GM21576 (cell line): ENCODE measurements around the gene HBP1.

ENCODE experiments used
- ATAC-seq: cut with Tn5 transposase; IDR thresholded peaks from one replicate; pipeline ENCODE4 v1.9.1; 2021; ENCODE audit warnings: mild to moderate bottlenecking, moderate library complexity; ENCODE audit not compliant: unreplicated experiment

The HBP1 gene

DNA sequence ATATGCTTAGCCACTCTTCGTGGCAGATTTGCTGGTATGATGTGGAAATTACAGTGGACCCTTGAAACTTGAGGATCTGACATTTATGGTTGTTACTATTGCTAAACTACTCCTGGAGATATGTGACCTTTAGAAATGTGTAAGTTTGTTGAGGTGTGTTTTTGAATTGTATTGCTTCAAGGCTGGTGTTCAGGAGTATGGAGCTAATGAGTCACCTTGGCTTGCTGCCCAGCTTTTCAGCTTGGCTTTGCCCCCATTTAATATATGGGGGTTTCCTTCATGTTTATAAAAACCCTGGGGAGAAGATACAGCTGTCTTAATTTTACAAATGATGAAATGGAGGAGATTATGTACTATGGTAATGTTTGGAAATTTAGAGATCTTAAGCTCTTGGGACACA, 11.6 kb downstream of the HBP1 start:
- ATAC-seq: no peak

DNA sequence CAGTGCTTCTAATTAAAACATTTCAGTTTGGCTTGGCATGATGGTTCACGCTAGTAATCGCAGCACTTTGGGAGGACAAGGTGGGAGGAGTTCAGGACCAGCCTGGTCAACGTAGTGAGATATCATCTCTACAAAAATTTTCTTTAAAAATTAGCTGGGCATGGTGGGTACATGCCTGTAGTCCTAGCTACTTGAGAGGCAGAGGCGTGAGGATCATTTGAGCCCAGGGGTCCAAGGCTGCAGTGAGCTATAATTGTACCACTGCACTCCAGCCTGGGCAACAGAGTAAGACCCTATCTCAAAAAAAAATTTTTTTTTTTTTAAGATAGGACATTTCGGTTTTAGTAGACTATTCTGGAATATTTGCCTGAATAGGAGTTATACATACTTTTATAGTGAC, 12.4 kb downstream of the HBP1 start:
- no peak for ATAC-seq

DNA sequence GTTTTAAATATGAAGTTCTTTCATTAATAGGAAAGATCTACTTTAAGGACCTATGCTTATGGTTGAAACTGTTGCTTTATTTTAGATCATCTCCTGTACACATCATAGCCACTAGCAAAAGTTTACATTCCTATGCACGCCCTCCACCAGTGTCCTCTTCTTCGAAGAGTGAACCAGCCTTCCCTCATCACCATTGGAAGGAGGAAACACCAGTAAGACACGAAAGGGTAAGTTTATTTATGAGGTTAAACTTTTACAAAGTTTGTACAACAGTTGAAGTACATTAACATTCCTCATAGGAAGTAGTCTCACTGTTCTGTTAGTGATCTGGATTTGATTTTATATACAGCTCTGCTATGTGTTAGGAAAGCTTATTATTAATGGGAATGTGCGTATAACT, 16.9 kb downstream of the HBP1 start:
- no peak for ATAC-seq

DNA sequence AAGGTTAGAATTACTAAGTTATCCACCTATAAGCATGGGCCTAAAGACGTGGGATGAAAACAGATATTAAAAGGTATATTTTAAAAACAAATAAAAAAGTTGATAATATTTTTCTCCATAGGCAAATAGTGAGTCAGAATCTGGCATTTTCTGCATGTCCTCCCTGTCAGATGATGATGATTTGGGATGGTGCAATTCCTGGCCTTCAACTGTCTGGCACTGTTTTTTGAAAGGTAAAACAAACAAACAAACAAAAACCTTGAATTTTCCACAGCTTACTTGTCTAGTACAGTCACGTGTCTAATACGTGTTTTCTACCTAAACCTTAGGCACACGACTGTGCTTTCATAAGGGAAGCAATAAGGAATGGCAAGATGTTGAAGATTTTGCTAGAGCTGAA, 17.4 kb downstream of the HBP1 start:
- ATAC-seq: no peak

DNA sequence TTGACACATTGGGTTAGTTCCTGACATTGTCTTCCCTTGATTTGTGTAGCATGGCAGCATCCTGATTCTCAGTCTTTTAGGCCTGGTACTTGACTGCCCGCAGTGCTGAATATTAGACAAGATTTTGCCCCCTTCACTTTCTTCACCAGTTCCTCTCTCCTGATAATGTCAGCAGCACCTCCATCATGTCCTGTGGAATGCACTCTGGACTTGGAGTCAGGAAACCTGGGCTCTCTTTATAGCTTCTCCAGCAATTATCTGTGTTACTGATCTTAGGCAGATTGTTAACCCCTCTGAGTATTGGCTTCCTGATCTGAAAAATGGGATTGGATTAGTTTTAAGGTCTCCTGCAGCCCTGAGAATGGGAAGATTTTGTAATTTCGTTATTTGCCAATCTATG, 19.0 kb downstream of the HBP1 start:
- no peak for ATAC-seq

DNA sequence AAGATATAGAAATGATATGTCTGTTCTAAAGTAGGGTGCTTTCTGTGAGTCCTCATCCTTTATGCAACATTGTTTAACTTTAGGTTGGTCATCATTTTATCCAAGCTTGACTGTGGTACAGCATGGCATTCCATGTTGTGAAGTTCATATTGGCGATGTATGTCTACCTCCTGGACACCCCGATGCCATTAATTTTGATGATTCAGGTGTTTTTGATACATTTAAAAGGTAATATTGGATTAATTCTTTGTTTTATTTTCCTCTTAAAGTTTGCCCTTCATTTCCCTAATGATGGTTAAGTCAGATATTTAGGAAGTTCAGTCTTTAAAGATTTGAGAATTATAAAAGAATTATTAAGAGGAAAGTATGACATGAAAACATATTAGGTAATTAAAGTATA, 21.3 kb downstream of the HBP1 start:
- ATAC-seq: no peak

DNA sequence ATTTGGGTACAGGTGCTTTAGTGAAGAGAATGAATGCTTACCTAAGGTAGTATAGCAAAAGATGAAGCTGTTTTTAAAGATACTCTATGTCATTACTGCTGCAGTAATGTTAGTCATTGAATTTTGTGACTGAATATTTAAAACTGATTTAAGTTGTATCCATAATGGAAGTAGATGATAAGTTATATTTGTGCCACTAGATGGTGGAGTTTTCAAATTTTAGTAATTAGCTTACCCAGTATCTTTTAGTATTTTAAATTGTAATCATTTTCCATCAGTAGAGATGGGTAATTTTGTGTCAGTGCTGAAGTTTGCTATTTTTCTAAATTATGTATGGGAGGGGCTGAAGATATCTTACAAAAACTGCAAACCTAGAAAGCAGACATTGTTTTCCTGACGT, 25.2 kb downstream of the HBP1 start:
- no peak for ATAC-seq

DNA sequence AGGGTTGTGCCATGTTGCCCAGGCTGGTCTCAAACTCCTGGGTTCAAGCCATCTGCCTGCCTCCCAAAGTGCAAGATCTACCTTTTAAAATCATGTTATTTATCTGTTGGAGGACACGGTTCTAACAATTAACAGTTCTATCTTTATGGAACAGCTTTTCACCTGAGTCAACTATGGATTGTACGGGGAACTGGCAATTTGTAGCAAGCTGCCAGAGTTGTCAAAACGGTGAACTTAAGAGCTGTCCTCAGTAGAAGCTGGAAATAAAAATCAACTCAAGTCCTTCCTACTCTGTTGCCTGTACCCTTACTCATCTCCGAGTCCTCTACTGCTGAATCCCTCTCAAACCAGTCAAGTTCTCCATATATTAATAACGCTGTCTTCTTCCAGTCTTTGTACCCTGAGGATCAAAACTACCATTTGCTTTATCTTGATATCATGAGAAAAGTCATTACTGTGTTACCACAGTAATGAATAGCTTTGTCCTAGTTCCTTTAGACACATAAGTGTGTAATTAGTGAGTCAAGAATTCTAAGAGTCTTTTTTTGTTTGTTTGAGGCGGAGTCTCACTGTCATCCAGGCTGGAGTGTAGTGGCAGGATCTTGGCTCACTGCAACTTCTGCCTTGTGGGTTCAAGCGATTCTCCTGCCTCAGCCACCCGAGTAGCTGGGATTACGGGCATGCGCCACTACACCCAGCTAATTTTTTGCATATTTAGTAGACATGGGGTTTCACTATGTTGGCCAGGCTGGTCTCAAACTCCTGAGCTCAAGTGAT, 28.2 kb downstream of the HBP1 start:
- ATAC-seq: no peak

DNA sequence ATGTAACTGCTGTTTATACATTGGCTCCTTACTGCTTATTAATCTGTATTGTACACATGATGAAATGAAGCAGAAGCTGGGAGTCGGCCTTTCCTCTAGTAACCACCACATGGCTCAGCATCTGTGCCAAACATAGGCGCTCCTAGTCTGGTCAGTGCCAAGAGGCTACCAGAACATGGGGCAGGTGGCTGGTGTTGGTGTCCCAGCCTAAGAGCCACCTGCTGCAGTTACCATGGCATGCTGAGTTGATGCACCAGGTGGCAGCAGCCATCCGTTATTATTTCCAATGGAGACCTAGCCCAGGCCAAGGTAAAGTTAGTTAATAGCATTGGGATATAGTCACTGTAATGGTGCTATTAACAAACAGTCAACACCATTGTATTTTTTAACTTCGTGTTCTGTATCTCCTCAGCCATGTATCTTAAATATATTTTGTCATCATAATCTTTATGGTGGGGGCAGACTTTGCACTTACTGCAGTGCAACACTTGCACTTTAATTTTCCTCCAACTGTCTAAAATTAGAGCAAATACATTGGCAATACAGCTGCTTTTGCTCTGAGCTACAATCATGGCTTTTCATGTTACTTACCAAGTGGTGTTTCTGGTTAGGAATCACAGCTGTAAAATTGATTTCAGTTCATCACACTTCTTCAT, 33.1 kb downstream of the HBP1 start:
- no peak for ATAC-seq

DNA sequence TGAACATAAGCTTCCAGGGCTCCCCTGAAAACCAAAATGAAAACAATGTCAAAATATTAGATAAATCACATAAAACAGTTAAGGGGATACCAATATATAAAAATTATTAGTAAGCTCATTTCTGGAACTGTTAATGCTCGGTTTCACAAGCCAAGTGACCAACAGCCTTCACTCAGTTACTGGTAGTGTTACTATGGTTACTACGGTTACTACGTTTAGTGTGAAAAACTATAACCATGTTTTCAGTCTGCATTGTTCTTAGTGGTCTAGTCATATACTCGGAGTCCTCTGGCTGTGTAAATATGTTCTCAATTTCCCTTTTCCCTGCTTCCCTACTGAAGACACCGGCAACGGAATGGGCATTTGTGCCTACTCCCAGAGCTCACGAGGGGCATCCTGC, 34.8 kb downstream of the HBP1 start:
- no peak for ATAC-seq

DNA sequence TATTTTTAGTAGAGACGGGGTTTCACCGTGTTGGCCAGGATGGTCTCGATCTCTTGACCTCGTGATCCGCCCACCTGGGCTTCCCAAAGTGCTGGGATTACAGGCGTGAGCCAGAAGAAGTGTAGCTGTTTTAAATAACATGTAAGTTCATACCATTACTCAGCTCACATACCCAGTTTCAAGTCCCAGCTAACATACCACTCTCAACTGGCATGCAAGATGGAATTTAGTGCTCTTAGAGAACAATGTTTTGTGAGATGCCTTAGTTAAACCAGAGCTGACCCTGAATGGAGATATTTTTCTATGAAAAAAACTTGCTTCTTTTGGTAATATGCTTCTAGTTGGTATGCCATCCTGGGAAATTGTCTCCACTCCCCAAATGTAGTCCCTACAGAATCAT, 37.3 kb downstream of the HBP1 start:
- ATAC-seq: no peak

DNA sequence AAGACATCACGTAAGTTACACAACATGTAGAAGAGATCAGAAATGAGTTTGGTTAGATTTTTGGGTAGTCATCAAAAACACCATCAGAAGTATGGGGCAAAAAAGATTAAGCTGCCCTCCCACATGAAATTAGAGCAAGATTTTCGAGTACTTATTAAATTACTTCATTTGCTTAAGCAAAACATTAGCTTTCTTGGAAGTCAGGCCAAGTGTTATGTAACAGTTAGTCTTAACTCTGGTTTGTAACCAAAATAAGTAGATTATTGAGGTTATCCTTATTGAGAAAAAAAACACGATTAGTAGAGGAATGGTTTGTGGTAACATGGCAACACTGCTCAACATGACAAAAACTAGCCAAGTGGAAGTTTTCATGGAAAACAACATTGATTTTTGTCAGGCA, 37.9 kb downstream of the HBP1 start:
- no peak for ATAC-seq

DNA sequence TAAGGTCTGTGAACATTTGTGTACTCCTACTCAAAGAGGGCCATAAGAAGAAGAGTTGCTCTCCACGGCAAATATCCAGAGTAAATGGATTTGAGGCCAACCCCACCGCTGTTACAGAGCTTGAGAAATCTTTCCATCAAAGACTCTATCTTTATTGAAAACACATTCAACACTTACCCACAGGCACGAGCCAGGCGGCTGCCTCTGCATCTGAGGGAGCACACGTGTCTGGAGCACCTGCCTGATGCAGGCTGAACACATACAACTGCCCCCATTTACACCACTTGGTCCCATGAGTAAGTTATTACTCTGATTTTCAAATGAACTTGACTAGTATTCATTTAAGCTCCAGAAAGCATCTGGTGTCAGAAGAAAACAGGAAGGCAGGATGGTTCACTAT, 38.7 kb downstream of the HBP1 start:
- ATAC-seq: no peak

DNA sequence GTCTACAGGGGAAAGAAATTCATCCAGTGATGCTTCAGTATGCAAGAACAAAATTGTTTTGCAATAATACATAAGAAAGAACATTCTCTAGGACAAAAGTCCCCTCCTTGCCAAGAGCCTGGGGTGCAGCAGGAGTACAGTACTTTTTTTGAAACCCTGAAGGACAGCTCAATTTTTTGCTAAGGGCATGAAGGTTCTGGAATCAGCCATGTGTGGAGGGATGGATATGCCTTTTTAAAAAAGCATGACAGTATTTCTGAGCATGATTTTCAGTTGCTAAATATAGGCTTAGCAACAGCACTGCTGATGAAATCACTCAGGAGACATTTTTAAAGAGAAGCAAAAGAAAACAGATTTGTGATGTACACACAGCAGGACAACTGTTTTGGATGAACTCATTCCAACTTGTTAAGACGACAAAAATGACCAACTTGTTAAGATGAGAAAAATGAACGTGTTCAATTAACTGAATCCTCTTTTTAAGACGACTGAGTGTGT, 39.3 kb downstream of the HBP1 start:
- no peak for ATAC-seq

DNA sequence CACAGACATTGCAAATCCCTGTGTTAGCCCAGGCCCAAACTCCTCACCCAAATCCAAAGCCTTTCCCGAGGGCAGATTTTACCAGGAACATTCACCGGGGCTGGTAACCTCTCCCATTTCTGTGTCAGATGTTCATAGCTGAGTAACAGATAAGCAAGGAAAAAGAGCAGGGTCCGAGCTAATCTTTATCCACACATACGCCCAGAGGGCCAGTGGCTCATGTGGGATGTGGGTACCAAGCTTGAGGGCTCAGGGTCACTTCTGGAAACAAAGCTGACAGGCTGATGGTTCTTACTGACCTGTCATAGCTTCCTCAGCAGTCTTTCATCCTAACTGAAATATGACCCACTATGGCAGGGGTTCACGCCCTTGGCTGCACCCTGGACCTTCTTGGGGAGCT, 39.8 kb downstream of the HBP1 start:
- ATAC-seq: no peak

DNA sequence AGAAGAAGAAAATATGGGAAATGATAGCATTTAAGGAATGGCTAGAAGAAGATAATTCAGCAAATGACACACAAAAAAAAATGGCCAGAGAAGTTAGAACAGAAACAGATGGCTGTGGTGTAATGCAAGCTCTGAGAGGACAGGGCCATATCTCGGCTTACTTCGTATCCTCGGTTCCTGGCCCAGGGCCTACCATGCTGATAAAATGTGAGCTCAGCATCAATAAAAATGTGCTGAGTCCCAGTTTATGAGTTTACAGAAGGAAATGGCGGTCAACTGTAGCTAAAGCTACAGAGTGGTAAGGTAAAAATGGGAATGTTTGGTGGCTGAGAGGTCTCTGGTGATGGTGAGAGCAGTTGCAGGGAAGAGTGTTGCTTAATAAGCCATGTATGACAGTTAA, 40.8 kb downstream of the HBP1 start:
- no peak for ATAC-seq

DNA sequence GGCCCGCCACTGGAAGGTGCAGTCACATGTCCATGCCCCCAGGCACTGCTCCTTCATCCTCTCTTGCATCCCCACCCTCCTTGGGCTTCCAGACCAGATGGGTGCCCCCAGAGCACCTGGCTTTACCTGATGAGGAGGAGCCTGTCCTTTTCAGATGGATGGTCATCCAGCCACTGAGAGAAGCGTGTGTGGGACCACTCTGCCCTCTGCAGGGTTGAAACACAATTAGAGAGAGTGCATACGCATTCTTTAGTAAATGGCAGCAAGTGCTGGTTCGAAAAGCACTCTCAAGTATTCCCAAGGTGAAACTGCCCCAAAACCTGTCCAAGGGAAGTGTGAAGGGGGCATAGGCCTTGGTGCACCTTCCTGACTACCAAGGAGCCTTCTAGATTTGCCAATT, 41.6 kb downstream of the HBP1 start:
- no peak for ATAC-seq

DNA sequence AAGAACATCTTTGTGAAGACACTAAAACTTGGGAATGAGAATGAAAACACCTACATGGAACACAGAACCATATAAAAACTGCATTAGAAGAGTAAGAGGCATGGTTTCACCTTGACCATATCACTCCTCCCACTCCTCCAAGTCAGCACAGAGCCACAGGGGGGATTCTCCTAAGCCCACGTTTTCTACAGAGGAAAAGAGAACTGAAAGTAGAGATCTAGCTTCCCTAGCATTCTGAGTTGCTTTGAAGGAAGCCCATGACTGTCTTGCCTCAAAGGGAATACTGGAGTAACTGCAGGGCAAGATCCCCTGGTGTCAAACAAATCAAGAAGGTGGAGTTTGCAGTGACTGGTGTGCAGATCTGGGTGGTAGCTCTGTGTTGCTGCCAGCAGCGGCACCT, 43.9 kb downstream of the HBP1 start:
- no peak for ATAC-seq

DNA sequence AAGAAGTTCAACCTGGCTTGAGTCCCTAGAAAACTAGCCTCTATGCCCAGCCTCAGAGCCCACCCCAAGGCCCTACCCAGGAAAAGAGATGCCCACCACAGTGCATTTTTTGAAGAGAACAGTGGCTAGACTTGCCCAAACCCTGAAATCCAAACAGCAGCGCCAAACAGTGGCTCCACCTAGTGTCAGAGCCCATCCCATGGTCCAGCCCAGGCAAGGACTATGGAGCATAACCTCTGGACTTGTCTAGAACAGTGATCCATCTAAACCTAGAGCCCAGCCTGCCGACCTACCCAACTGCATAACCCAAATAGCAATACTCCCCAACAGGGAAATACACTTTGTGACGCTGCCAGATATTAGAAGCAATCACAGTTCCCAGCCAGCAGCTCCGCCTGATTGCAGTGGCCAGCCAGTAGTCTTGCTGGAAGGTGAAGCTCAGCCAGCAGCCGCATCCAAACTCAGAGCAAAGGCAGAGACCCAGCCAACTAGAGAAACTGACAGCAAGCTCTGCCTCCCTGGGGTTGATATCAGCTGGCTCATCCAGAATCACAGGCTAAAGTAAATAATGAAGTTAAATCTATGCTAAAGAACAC, 44.5 kb downstream of the HBP1 start:
- no peak for ATAC-seq

DNA sequence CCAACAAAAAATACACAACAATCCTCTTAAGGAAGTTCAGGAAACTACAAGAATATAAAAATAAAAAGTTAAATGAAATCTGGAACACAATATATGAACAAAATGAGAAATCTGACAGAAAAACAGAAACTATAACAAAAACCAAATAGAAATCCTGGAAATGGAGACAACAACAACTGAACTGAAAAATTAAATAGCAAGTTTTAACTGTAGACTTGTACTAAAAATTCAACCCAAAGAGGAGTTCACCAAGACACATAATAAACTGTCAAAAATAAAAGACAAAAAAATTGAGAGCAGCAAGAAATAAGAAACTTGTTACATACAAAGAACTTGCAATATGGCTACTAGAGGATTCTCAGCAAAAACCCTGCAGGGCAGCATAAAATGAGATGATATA, 45.1 kb downstream of the HBP1 start:
- no peak for ATAC-seq

DNA sequence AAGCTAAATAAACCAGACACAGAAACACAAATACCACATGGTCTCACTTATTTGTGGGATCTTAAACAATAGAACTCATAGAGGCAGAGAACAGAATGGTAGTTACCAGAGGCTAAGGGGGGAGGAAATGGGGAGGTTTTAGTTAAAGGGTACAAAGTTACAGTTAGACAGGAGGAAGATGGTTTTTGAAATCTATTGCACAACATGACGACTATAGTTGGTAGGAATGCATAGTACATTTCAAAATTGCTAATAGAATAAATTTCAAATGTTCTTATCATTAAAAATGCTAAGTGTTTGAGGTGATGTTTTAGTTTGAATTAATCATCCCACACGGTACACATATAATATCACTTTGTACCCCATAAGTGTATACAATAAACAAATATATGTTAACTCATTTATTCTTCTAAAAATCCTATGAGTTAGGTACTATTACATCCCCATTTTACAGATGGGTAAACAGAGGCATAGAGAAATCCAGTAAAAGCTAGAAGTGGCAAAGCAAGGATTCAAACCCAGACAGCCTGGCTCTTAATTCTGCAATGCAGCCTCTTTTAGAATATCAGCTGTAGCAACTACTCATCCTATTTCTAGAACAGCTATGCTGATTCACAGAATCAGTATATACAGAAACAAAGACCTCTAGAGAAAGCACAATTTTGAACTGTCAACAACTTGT, 50.9 kb downstream of the HBP1 start:
- ATAC-seq: no peak

DNA sequence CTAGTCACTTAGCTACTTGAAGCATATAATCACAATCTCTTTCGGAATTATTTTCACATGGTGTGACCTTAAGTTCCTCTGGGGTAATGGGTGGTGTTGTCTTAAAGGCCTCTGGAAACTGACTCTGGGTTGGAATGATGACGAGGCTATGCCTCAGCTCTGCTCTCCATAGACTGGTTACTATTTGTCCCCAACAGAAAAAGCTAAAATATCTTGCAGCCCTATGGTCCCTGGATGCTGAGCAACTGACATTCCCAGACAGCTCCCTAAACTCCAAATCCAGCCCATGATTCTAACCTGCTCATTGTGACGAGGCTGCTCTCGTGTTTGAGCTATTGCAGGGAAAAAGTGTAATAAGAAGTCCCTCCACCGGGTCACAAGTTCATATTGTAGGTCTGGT, 51.6 kb downstream of the HBP1 start:
- no peak for ATAC-seq
